Epithelial cell of prostate (primary cell): ENCODE data around the gene RFWD3.
"Not testable (repeated sequence)": the region's sequence is repeated elsewhere in the genome, so short reads cannot be mapped to it uniquely, and the experiment has no call there.

ENCODE experiments used
- DNase-seq: peaks from one replicate; pipeline ENCODE4 v3.0.0-alpha.2; 2011; ENCODE audit warnings: low read depth, low spot score
- H3K27ac ChIP-seq: fragments of 450-650 bp; 2 replicates; pipeline ENCODE4 v1.5.1; 2017; ENCODE audit warnings: mild to moderate bottlenecking

The RFWD3 gene

DNA sequence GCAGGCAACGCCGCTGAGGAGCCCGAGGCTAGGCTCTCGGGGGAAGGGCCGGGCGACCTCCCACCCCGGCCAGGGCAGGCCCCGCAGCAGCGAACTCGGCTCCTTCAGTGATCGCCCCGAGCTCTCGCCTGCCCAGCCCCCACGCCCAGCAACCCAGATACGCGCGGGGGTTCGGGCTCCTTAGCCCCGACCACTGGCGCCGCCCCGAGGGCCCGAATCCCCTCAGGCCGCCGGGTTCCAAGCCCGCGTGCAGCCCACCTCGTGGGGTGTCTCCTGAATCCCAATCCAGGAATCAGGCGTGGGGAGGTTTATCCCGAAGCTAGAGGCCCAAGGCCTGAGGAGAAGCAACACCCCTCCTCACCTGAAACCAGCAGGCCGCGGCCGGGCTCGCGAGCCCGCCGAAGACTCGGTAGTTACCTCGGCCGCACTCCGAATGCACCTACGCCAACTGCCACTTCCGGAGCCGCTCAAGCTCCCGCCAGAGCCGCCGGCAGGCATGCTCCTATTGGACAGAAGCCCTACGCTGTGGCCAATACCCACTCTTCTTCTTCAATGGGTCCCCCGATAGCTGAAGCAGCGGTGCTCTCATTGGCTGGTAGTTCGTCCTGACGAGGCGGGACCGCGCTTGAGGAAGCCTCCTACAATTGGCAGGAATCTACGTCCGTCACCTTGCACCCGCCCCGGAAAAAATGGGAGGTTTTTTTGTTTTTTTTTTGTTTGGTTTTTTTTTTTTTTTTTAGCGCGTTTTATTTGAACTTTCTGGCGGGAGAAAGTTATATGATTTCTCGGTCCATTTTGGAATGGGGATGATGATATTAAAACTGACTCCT lies at the start of gene RFWD3:
Gene RFWD3, minus strand, starts transcription at position 453 of the 830 bp plus-strand sequence. CDS start 5,428 bp downstream, outside the sequence.
- peak within 1 kb of the TSS; percentile 44 for H3K27ac ChIP-seq
- peak; percentile 97 for DNase-seq

GRCh38 chr16:74716355-74716754 lies 49.7 kb upstream of the RFWD3 start:
- no peak for DNase-seq
- H3K27ac ChIP-seq: no peak overlapping the region

DNA sequence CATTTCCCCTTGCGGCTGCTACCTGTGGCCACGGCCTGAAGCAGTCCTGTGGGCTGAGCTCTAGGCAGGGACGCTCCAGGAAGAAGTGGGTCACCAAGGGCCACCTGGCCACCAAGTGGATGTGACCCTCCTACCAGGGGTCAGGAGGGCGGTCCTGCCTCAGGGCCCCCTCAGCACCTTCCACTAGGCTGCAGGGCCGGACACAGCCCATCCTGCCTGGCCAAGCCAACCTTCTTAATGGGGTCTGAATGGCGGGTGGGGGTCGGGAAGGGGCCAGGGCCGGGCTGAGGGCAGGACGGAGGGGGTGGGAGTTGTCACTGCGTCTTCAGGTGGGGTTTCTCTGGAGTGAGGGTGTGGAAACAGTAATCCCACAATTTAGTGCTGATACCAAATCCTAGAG lies 47.2 kb upstream of the RFWD3 start:
- no peak overlapping the region for H3K27ac ChIP-seq
- DNase-seq: no peak

GRCh38 chr16:74713325-74713724 lies 46.6 kb upstream of the RFWD3 start:
- H3K27ac ChIP-seq: no peak overlapping the region
- no peak for DNase-seq

- no peak for DNase-seq
- H3K27ac ChIP-seq: no peak overlapping the region
These were observed 45.3 kb upstream of the RFWD3 start for GRCh38 chr16:74711938-74712337.

GRCh38 chr16:74710401-74710800 lies 43.7 kb upstream of the RFWD3 start:
- DNase-seq: no peak
- no peak overlapping the region for H3K27ac ChIP-seq

DNA sequence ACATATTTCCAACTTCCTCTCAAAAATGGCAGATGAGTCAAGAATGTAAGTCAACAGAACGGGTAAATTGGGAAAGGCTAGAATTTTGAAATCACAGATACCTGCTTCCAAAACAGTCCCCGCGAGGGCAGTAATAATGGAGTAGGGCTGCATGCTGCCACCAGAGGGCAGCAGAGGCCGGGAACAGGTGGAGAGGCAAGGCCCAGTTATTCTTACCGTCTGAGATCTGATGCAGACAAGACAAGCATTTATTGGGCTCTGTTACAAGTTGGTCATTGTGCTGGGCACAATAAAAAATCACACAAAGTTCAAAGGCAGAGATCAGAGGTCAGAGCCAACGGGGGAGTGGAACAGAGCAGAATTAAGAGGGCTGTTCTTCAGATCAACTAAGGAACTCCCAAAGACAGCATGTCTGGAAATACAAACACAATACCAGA lies 42.8 kb upstream of the RFWD3 start:
- DNase-seq: no peak
- no peak overlapping the region for H3K27ac ChIP-seq

DNA sequence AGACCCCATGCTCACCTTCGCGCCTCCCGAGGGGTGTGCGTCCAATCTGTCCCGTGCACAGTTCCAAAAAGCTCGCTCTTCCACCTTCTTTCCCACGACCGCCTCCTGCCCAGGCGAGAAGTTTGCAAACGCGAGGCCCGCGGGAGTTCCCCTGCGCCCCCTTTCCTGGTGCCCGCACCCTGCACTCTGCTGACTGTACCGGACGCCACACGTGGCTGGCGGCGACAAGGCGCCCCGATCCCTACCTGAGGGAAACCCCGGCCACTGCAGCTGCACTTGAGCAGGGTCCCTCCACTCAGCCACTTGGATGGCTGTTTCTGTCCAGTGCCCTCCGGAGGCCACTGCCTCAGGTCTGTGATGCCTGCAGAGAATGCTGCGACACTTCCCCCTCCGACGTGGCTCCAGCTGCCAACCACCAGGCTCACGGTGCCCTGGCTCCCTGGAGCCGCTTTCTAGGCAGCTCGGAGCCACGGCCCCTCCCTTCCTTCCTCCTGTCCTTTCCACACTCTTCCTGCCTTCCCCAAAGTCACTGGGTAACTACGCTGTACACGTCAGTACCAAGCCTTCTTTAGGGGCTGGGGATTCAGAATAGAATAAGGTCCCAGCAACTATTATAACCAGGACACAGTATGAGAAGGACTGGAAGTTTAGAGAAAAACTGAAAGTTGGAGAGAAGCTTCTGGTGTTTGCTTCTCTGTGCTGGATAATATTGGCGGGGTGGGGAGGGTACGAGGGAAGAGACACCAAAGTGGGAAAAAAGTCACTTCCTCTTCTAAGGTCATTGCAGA lies 34.0 kb upstream of the RFWD3 start, which contains the start of gene MLKL:
Gene MLKL, minus strand, starts transcription at position 425 of the 788 bp plus-strand sequence. CDS start 5,105 bp downstream, outside the sequence.
- no peak for DNase-seq
- H3K27ac ChIP-seq: peak within 1 kb of the TSS; percentile 88

GRCh38 chr16:74700116-74700437 lies 33.4 kb upstream of the RFWD3 start:
- DNase-seq: no peak
- H3K27ac ChIP-seq: peak overlapping the region; percentile 88

GRCh38 chr16:74699666-74700065 lies 33.0 kb upstream of the RFWD3 start:
- H3K27ac ChIP-seq: peak overlapping the region; percentile 88
- DNase-seq: no peak

- H3K27ac ChIP-seq: no peak overlapping the region
- no peak for DNase-seq
These were observed 31.5 kb upstream of the RFWD3 start for GRCh38 chr16:74698222-74698621.

DNA sequence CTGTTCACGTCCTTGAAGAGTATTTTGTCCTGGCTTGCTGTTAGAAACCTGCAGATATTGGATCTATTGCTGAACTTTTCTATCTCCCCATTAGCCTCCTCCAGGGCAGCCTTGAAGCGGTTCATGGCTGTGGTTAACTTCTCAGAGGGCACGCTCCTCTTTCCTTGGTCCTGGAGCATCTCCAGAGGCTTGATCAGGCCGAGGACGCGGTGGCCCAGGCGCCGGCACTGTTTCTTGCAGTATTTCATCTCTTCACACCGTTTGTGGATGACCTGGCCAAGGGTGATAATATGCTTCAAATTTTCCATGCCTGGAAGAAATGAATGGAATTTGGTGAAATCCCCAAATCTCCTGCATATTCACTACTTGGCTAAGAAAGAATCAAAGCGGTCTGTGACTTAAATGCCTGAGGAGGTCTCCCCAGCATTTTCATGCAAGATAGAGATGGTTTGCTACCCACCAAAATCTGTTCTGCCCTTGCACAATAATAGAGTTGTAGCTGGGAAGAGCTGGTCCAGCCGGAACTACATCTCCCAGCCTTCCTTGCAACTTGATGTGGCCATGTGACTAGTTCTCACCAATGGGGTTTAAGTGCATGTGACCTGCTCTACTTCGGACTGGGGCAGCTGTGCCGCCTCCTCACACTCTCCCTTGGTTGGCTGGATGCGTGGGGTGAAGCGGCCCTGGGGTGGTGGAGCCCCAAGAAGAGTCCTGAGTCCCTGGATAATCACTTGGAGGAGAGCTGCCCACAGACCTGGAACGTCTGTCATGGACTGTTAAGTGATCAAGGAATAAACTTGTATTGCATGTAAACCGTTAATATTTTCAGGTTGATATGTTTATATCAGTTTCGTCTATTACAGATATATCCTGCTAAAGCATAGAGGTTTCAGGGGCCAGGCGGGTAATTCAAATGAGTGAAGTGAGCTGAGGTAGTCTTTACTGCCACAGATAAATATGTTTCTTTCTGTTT lies 29.1 kb upstream of the RFWD3 start:
- peak; percentile 41 for DNase-seq
- no peak overlapping the region for H3K27ac ChIP-seq

- DNase-seq: no peak
- H3K27ac ChIP-seq: no peak overlapping the region
These were observed 24.6 kb upstream of the RFWD3 start for GRCh38 chr16:74691093-74691855.

DNA sequence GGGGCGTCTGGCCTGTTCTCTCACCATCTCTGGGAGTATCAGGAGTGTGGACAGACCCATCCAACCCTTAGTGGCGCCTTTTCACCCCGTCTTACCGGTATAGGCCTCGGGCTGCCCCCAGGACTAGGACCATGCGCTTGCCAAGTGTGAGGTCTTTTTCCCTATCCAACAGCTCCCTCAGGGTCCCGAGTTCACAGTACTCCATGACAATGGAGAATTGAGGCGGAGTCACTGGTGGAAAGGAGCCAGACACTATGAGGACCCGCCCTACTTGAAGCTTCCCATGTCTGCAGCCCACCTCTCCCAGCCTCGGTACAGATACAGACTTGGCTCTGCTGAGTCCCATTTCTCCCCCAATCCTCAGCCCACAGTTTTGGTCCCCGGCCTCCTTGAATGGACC lies 15.9 kb upstream of the RFWD3 start:
- DNase-seq: no peak
- H3K27ac ChIP-seq: no peak overlapping the region

- H3K27ac ChIP-seq: no peak overlapping the region
- DNase-seq: no peak
These were observed 14.0 kb upstream of the RFWD3 start for GRCh38 chr16:74680681-74681080.

DNA sequence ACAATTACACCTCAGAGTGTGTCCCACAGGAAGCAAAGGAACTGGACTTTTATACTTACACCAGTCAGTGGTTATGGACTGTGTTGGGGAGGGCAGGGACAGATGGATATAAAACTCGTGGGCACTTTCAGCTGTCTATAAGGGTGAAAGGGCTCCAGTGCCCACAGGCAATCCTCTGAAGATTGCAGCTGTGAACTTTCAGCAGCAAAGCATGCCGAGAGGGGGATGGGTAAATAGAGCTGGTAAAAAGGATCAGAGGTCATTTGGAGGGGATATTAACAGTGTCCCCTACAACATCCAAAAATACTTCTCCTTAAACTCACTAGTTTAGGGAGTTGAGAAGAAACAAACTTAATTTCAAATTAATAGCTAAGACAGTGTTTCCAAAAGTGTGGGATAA lies 13.3 kb upstream of the RFWD3 start:
- DNase-seq: no peak
- no peak overlapping the region for H3K27ac ChIP-seq

GRCh38 chr16:74677868-74678267 lies 11.2 kb upstream of the RFWD3 start:
- no peak overlapping the region for H3K27ac ChIP-seq
- DNase-seq: no peak

DNA sequence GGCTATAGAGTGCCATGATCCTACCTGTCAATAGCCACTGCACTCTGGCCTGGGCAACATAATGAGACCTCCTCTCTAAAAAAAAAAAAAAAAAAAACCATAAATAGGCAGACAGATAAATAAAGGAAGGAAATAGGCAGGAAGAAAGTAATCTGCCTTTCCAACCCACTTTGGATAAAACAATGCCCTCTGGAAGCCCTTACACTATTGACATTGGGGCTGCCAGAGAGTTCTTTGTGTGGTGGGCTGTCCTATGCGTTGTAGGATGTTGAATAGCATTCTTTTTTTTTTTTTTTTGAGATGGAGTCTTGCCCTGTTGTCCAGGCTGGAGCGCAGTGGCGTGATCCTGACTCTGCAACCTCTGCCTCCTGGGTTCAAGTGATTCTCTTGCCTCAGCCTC lies 7.2 kb upstream of the RFWD3 start:
- H3K27ac ChIP-seq: no peak overlapping the region
- no peak for DNase-seq

DNA sequence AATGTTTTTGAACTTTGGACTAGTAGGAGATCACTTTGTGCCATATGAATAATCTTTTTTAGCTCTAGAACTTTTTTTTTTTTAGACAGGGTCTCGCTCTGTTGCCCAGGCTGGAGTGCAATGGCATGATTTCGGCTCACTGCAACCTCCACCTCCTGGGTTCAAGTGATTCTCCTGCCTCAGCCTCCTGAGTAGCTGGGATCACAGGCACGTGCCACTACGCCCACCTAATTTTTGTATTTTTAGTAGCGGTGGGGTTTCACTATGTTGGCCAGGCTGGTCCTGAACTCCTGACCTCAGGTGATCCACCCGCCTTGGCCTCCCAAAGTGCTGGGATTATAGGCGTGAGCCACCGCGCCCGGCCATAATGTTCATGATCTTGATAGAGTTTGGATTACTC lies 2.2 kb upstream of the RFWD3 start:
- not testable (repeated sequence) for DNase-seq, H3K27ac ChIP-seq
